Posterior cingulate gyrus (tissue), 11 donors: ENCODE data around the gene WT1.

ENCODE experiments used
- DNase-seq, 10 donors: peaks; one replicate each; pipeline versions ENCODE4 v3.0.0 to v3.0.0-alpha.2; 2020 to 2021; ENCODE audit warnings: mixed read lengths in 3 of 10
- intact Hi-C: fragments of 100-400 bp; cut with DNase I; formaldehyde crosslinking; loops from one replicate; pipeline ENCODE4 v1.15.1; 2023

The WT1 gene

GRCh38 chr11:32343325-32344008, 91.9 kb downstream of the WT1 start:
- intact Hi-C loops = no loop called here
- DNase-seq = no peak

GRCh38 chr11:32341620-32342613, 93.4 kb downstream of the WT1 start:
- DNase-seq = no peak
- intact Hi-C loops = no loop called here

GRCh38 chr11:32340181-32340580, 95.2 kb downstream of the WT1 start:
- no peak for DNase-seq
- intact Hi-C loops = no loop called here
